Activated CD4-positive, alpha-beta T cell treated with anti-CD3 and anti-CD28 coated beads, Interleukin-10, Interleukin-2, amounts not matched to agents 100 ng/mL and 50 ng/mL, durations not matched to agents 16 hours and 8 hours (primary cell): Measurements from ENCODE around the gene HEYL.

ENCODE experiments used
- DNase-seq: peaks from one replicate; pipeline ENCODE4 v3.0.0-alpha.2; 2020

Gene HEYL

GRCh38 chr1:39639305-39640130 is at the start of gene HEYL:
HEYL (minus strand) TSS chr1:39639643; CDS start chr1:39639625, 18 bp downstream.
- peak; percentile 65 for DNase-seq

GRCh38 chr1:39689214-39689613 is 49.8 kb upstream of the HEYL start:
- DNase-seq, result no peak

GRCh38 chr1:39688706-39689105 is 49.3 kb upstream of the HEYL start:
- no peak for DNase-seq

- DNase-seq, result no peak
Observed at GRCh38 chr1:39687243-39687642, 47.8 kb upstream of the HEYL start.

- DNase-seq, result no peak
Observed at GRCh38 chr1:39685071-39685470, 45.6 kb upstream of the HEYL start.

GRCh38 chr1:39684313-39684664 is 44.8 kb upstream of the HEYL start:
- no peak for DNase-seq

GRCh38 chr1:39683591-39684312 is 44.3 kb upstream of the HEYL start:
- no peak for DNase-seq

- no peak for DNase-seq
Observed at GRCh38 chr1:39681999-39682398, 42.6 kb upstream of the HEYL start.

- DNase-seq, result no peak
Observed at GRCh38 chr1:39681294-39681693, 41.9 kb upstream of the HEYL start.

GRCh38 chr1:39680751-39681150 is 41.3 kb upstream of the HEYL start:
- no peak for DNase-seq

GRCh38 chr1:39679821-39680220 is 40.4 kb upstream of the HEYL start:
- DNase-seq, result no peak

GRCh38 chr1:39678889-39679288 is 39.4 kb upstream of the HEYL start:
- DNase-seq, result no peak

GRCh38 chr1:39677645-39678044 is 38.2 kb upstream of the HEYL start:
- no peak for DNase-seq

GRCh38 chr1:39676948-39677548 is 37.6 kb upstream of the HEYL start:
- no peak for DNase-seq

GRCh38 chr1:39675220-39675619 is 35.8 kb upstream of the HEYL start:
- no peak for DNase-seq

- DNase-seq, result no peak
Observed at GRCh38 chr1:39673215-39673614, 33.8 kb upstream of the HEYL start.

GRCh38 chr1:39672551-39672947 is 33.1 kb upstream of the HEYL start:
- peak; percentile 23 for DNase-seq

GRCh38 chr1:39671793-39672550 is 32.5 kb upstream of the HEYL start, which contains the start of gene NT5C1A:
NT5C1A (minus strand) TSS chr1:39672107; CDS start chr1:39672038, 69 bp downstream.
- DNase-seq, result peak; percentile 53

GRCh38 chr1:39671433-39671792 is 32.0 kb upstream of the HEYL start:
- peak; percentile 21 for DNase-seq

GRCh38 chr1:39670689-39671088 is 31.2 kb upstream of the HEYL start:
- no peak for DNase-seq

- no peak for DNase-seq
Observed at GRCh38 chr1:39668894-39669293, 29.5 kb upstream of the HEYL start.

- no peak for DNase-seq
Observed at GRCh38 chr1:39668111-39668510, 28.7 kb upstream of the HEYL start.

GRCh38 chr1:39666772-39667171 is 27.3 kb upstream of the HEYL start:
- peak; percentile 90 for DNase-seq
